Activated T-cell treated with anti-CD3 and anti-CD28 coated beads for 4 hours (primary cell): ENCODE measurements around the gene XYLT1.

Experiments used
- DNase-seq: peaks from one replicate; pipeline ENCODE4 v3.0.0-alpha.2; 2020

The XYLT1 gene

DNA sequence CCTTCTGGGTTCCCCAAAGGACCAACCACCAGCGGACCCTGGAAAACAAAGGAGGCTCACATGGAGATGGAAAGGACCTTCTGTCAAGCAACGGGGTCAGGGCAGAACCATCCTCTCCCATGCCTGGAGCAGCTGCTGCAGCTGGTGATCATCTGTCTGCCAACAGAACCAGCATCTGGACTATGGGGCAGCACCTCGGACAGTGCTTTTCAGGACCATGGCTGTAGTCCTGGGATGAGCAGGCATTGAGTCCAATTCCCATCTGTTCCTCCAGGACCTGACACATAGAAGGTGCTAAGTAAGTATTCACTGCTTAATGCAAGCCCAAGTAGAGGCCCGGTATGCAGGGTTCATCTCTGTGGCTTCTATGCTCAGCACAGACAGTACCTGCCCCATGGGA is 304.7 kb downstream of the XYLT1 start:
- no peak for DNase-seq

DNA sequence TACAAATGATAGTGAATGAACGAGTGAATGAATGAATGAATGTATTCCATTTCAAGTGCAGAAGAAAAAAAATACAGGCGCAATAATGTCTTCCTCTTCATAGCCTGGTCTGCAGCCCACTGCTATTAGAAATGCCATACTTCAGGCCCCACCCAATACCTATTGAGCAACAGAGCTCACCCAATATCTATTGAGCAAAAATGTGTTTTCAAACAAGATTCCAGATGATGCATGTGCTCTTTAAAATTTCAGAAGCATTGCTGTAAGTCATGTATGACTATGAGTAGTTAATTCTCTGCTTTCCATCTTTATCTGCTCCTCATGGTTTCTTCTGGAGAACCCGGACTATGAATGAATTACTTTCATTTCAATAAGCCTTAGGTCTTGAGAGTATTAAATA is 308.2 kb downstream of the XYLT1 start:
- DNase-seq = no peak

DNA sequence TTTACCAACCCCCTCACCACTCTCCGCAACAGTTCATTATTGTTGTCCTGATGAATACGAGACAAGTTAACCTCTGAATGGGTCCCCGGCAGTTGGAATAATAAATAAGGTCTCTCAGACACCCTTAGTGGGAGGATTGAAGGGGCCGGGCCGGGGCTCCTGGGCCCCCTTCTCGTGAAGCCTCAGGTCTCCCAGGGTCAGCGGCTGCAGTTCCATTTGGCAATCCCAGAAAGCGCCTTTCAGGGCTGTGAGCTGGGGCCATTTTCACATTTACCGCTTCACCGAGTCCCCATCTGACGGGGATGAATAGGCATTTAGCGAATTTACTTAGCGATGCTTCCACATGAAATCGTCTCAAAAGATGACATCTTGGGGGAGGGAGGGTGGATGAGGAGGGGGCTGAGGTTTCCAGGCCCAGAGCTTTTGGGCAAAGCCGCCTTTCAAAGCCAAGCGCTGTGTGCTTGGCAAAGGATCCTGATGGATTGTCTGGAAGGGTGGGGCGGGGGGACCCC is 309.8 kb downstream of the XYLT1 start:
- no peak for DNase-seq

DNA sequence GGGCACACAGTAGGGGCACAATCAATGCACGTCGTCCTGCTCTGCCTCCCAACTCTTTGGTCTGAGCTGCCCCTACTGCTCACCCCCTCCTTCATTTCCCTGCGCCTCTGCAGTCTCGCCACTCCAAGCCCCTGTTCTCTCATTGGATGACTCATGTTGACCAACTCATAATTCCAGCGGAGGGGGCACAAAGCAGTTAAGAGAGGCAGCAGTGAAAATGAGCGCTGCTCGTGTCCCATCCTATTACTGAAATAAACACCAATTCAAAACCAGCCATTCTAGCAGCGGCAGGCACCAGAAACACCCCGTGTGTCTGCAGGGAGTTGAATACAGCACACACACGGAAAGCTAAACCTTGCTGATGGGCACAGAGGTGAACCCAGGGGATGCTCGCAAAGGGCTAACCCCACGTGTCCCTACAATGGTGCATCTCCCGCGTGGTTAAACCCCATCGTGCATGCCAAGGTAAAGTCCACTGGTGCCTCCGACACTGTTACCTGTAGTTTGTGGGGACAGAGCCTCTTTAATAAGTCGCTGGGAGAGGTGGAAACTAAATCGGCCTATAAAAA is 310.4 kb downstream of the XYLT1 start:
- DNase-seq = no peak

DNA sequence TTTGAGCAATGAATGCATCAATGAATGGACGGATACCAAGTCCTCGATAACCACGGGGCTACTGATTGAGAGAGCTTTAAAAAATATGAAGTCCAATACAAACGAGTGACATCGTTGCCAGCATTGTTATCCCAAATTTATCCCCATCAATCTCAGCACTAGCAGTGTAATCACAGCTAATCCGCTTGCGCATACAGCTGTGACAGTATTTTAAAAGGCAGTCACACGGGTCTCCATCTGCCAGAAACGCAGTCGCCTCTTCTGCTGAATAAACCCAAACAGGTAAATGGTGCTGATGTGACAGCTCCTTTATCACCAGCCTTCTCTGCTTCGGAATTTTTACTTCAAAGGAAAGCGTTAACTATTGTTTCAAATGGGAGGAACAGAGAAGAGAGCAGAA is 311.1 kb downstream of the XYLT1 start:
- no peak for DNase-seq

DNA sequence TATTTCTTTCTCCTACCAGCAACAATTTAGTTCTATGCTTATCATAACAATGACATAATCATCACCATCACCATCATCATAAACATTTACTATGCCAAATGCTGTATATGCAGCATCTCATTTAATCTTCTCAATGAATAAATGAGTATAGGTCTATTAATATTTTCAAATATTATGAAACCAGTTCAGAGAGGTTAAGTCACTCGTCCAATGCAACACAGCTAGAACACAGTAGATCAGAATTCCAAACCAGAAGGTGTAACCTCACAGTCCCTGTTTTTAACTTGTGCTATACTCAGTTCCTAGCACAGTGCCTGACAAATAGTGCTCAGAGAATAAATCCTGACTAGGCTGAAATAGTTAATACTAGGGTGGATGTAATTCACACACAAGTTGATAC is 314.8 kb downstream of the XYLT1 start:
- no peak for DNase-seq

DNA sequence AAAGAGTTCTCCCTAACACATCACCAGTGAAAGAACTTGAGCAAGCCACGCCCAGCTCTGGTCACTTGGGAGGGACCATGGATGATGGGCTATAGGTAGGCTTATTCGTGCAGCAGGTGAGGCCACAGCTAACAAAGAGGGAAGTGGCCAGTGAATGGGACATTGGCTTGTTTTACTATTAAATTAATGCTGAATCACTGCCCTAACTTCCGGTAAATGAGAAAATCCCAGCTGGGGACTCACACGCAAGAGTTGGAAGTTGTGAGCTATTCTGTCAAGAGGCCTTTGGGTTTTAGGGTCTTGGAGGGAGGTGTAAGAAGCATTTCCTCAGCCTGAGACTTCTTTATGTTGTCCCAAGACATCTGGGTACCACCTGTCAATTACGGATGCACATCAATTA is 315.3 kb downstream of the XYLT1 start:
- DNase-seq = no peak

DNA sequence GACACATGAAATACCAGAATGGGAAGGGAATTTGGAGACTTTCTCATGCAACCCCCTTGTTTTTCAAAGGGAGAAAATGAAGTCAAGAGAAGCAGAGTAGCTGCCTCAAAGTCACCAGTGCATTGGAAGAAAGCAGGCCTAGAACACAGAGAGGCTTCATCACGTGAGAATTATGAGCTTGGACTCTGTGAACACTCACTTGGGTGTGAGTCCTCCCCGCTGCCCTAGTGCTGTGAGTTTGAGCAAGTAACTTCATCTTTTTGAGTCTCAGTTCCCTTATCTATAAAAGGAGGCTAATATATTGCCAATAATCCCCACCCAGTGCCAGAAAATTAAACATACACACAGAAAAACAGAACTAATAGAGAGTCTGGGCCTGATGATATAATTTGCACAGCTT is 315.8 kb downstream of the XYLT1 start:
- no peak for DNase-seq

DNA sequence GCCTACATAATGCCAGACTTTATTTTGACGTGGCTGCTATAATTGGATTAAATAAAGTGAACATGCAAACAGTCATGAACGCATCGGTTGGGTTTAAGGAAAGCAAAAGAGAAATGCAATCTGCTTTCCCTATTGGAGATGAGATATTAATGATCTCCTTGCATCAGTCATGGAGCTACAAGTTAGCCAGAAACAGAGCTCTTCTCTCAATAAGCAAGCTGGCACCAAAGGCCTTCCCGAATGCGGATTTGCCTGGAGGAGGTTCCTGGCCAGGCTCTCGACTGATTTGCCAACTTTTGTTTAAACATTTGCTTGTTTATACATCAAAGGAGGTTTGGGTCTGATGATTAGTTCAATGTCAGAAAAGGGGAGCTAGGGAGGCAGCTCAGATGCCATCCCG is 318.4 kb downstream of the XYLT1 start:
- no peak for DNase-seq

DNA sequence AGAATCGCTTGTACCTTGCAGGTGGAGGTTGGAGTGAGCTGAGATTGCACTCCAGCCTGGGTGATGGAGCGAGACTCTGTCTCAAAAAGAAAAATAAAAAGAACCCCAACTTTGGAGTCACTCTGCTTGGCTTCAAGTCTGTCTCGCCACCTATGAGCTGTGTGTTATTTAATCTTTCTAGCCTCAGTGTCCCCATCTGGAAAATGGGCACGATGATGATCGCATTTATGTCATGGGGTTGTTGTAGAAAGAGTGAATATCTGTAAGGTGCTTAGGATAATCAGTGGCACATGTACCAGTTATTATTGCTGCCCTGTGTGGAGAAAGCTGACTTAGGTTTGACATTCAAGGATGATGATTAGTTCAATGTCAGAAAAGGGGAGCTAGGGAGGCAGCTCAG is 319.4 kb downstream of the XYLT1 start:
- DNase-seq = no peak

DNA sequence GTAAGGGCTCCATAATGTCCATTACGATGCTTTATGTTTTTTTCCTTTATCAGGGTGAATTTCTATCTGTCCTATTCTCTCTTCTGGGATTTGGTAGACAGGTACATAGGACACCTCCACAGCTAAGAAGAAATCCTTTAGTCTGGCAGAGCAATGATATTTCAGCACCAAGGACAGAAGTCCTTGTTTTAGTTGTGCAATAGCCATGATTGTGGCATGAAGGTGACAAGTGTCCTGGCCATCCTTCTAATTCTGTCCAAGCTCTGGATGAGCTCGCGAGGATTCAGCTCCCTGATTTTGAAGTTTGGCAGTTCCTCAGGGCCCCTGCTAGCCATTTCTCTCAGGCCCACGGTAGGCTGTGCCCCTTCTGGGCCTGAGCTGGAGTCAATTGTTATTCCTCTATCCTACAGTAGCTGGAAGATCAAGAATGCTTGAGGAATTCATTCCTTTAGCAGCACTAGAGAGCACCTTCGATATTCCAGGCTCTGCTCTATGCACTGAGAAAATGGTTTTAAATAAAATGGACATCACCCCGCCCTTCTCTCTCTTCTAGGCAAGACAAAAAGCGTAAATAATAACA is 320.8 kb downstream of the XYLT1 start:
- DNase-seq = no peak

DNA sequence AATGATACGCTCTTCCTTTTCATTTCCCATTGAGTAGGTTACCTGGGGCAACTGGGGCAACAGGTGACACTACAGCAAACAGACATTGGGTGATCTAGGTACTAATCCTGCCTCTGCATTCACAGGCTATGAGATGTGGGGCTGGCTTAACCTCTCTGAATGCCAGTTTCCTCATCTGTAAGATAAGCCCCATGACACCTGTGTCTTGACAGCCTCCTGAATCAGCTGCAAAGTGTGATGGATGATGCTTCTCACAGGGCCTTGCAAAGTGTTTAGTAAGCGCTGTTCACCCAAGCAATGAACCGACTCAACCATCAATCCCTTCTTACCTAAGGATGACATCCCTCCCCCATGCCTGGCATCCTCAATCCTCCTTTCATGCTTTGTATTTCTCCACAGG is 322.8 kb downstream of the XYLT1 start:
- no peak for DNase-seq

DNA sequence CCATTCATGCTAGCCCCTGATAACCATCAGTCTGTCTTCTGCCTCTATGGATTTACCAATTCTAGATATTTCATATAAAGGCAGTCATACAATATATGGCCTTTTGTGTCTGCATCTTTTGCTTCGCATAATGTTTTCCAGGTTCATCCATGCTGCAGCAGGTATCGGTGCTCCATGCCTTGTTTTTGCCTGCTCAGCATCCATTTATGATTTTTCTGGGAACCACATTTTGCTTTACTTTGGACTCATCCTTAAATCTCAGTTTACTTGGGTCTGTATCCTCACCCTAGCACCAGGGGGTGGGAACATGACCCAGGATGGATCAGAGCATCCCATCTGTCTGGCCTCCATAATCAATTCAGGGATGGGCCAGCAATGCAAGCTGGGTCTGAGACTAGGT is 325.7 kb downstream of the XYLT1 start:
- DNase-seq = no peak

DNA sequence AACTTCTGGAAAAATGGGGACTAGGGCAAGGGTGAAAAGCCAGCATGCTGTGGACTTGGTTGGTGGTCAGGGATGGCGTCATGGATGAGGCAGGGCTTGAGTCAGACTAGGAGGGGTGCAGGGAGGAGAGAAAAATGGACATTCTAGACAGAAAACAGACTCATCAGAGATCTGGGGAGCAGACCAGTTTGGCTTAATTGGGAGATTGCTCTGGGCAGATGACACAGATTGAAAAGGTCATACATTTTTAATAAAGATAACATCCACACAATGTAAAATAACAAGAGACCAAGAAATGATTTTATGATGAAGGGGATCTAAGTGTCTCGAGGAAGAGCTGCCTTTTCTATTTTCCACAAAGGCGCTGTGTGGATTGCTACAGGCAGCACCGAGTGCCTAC is 326.3 kb downstream of the XYLT1 start:
- DNase-seq = no peak

DNA sequence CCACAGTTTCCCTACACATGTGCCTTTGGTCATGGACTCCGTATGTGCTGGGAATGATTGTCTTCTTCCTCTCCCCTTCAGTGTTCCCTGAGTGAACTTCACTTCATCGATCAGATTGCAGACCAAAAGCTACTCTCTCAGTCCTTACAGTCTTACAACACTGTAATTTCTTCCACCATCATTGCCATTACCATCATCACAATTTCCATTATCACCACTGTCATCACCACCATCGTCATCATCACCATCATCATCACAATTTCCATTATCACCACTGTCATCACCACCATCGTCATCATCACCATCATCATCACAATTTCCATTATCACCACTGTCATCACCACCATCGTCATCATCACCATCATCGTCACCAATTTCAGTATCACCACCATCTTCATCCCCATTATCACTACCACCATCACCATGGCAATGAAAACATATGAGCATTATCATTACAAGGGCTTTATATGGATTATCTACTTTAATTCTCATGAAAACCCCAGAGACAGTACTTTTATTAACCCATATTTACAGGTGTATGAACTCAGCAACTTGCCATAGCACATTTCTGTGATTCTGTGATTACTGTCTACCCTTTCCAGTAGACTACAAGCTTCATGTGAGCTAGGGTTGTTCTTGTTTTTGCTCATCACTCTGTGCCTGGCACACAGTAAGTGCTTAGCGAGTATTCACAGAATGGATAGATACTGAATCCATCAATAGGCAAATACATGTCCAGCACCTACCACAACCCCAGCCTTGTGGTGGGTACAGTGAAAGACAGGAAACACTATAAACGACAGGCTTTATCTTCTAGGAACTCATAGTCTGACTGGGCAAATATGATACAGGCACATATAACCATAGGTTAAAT is 327.0 kb downstream of the XYLT1 start:
- DNase-seq = no peak

DNA sequence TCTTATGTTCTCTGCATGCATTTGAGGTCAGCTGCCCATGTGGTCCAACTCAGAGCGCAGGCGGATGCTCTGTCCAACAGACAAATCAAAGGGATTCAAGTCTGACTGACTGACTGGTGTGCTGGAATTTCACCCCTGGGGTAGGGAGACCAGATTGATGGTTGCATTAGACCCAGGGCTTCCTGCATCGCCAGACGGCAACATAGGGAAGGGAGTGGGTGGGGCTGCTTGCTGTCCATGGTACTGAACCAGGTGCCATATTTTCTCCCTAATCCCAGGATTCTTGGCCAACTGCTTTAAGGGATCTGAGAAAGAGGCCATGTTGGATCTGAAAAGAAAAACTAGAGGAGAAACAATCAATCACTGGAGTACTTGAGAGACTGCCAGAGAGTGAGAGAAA is 332.0 kb downstream of the XYLT1 start:
- DNase-seq = no peak

DNA sequence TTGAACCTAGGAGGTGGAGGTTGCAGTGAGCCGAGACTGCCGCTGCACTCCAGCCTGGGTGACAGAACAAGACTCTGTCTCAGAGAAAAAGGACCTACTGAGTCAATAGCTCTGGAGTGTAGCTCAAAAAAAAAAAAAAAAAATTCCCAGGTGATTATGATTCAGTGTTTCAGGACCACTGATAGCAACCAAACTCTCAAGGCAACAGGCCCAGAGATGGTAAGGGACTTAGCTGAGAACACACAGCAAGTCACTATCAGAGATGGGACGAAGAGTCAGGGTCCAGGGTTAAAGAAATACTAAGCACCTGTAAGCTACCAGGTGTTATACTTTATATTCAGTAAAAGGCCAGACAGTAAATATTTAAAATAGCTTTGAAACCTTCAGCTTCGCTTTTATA is 335.3 kb downstream of the XYLT1 start:
- no peak for DNase-seq

DNA sequence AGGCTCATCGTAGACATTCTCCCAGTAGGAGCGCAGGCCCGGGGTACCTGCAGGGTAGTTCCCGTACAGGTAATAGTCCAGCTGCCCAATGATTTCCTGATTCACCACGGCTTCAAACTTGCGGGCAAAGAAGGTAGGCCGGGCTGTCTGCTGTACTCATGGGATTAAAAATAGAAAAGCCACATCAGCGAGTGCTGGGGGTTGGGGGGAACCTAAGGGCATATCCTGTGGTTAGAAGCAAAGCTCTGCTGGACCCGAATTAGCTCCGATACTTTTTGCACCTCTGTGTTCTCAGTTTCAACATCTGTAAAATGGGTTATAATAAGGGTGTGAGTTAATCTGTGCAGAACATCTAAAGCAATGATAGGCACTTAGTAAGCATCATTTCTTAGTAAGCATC is 336.2 kb downstream of the XYLT1 start:
- DNase-seq = no peak

DNA sequence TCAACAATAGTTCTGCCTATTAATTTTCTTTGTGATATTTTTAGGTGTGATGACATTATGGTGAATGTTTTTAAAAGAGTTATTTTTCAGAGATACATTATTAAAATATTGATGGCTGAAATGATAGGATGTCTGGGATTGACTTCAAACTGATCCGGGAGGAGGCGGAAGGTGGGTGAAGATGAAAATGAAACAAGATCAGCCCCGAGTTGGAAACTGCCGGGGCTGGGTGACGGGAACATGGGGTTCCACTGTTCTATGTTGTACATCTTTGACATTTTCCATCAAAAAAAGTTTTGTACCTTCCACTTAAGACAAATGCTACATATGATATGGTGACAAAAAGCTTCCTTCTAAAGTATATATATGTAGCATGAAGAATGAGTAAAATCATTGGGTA is 336.9 kb downstream of the XYLT1 start:
- no peak for DNase-seq

DNA sequence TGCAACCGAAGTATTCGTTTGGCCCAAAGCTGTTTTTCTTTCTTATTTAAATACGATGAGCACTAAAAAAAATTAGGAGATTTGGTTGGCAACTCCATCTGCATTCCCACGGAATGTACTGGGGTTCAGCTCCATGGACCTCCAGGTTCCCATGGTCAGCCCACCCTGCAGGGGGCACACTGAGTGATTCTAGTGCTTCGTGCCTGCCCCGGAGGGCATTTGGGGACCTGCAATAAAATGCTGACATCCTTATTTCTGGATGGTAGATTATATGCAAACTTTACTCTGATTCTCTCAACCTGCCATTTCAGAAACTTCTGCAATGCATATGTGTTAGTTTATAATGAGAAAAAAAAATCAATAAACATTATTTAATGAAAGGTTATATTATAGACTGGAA is 339.4 kb downstream of the XYLT1 start:
- no peak for DNase-seq

DNA sequence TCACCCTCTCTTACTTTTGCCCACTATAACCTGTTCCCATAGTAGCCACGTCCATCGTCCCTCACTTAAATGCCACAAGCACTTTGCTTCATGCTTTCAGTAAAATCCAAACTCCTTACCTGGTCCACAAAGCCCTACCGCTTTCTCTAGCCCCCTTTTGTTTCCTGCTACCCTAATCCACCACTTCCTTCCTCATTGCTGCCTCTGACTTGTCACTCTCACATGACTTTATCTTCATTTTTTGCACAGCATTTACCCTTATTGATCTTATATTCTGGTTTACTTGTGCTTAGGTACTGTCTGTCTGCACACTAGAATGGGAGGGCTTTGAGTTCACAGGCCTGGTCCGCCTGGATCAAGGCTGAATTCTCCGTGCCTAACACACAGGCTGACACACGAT is 340.0 kb downstream of the XYLT1 start:
- DNase-seq = no peak

DNA sequence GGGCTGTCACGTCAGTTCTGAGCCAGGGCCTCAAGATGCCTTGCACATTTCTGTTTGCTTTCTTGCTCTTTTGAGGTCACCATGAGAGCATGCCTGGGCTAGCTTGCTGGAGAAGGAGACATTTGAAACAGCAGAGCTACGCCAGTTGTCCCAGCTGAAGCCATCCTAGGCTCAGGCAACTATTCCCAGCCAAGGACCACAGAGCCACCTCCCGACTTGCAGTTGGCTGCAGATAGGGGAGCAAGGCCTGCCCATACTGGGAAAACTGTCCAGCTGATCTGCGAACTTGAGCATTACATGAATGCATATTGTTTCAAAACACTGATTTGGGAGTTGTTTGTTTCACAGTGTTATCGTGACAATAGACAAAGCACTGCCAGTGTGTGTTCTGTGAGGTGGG is 340.8 kb downstream of the XYLT1 start:
- DNase-seq = no peak

DNA sequence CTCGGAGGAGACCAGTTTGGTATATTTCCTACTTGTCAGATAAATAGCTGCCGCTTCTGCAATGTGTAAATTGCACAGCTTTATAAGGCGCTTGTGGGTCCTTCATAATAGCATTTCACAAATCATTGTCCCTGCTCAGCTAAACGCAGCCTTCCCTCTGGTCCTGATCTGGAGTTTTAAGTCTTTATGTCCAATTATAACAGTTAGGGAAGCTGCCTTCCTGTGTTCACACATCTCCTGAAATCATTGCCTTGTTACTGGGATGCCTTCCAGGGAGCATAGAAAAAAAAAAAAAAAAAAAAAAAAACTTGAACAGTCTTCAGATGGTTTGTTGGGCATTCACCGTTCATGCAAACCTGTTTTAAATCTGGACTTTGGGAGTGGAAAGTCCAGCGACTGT is 342.0 kb downstream of the XYLT1 start:
- DNase-seq = no peak

DNA sequence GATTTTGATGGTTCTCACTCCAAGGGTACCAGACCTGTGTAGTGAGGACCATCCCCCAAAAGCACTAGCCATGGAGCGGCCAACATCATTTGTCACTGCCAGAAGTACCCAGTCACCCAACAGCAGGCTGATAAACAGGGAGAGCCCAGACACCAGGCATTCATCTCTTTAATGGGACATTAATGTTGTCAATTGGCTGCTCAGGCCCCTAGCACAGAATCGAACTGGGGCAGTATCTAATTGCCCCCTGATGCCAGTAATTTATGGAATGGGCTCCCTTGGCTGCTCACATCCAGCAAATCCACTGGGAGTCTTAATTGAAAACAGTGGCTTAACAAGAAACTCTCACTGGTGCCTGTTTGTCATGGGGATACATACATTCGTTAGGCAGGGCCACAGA is 344.6 kb downstream of the XYLT1 start:
- DNase-seq = no peak
